ENCODE results near the gene STAT4.

The STAT4 gene

GRCh38 chr2:191048073-191048472 lies 102.7 kb downstream of the STAT4 start:
- no peak for DNase-seq (ENCODE audit: low read depth)
- TF ChIP-seq CTCF (IDR thresholded peaks at IDR 0.05; ENCODE audit: low read depth, low read length) (no peak), MAX (IDR thresholded peaks at IDR 0.05; ENCODE audit: low read depth, low read length) (no peak), POLR2A (IDR thresholded peaks at IDR 0.05; ENCODE audit: extremely low read depth, insufficient read length) (no peak), MYC (IDR thresholded peaks at IDR 0.05; ENCODE audit: low read depth, low read length) (no peak)
- H3K4me3 ChIP-seq (ENCODE audit: low read depth, low read length): no peak overlapping the region

GRCh38 chr2:191045141-191045540 lies 105.7 kb downstream of the STAT4 start:
- no peak overlapping the region for H3K4me3 ChIP-seq (ENCODE audit: low read depth, low read length)
- no peak for DNase-seq (ENCODE audit: low read depth)
- no peak for TF ChIP-seq MAX (IDR thresholded peaks at IDR 0.05; ENCODE audit: low read depth, low read length)
- no peak for TF ChIP-seq POLR2A (IDR thresholded peaks at IDR 0.05; ENCODE audit: extremely low read depth, insufficient read length)
- no peak for TF ChIP-seq CTCF (IDR thresholded peaks at IDR 0.05; ENCODE audit: low read depth, low read length)
- TF ChIP-seq MYC (IDR thresholded peaks at IDR 0.05; ENCODE audit: low read depth, low read length): no peak

GRCh38 chr2:191043438-191043837 lies 107.4 kb downstream of the STAT4 start:
- TF ChIP-seq MYC (IDR thresholded peaks at IDR 0.05; ENCODE audit: low read depth, low read length) (no peak), CTCF (IDR thresholded peaks at IDR 0.05; ENCODE audit: low read depth, low read length) (no peak)
- DNase-seq (ENCODE audit: low read depth): no peak

GRCh38 chr2:191041418-191042161 lies 109.2 kb downstream of the STAT4 start:
- TF ChIP-seq CTCF (IDR thresholded peaks at IDR 0.05; ENCODE audit: low read depth, low read length) (no peak), POLR2A (IDR thresholded peaks at IDR 0.05; ENCODE audit: extremely low read depth, insufficient read length) (no peak), MAX (IDR thresholded peaks at IDR 0.05; ENCODE audit: low read depth, low read length) (no peak), MYC (IDR thresholded peaks at IDR 0.05; ENCODE audit: low read depth, low read length) (no peak)
- H3K4me3 ChIP-seq (ENCODE audit: low read depth, low read length): no peak overlapping the region
- peak; percentile 48 for DNase-seq (ENCODE audit: low read depth)

More at GRCh38 chr2:191043438-191043837, 107.4 kb downstream of the STAT4 start:
- no peak overlapping the region for H3K4me3 ChIP-seq (ENCODE audit: low read depth, low read length)

GRCh38 chr2:191039616-191040015 lies 111.2 kb downstream of the STAT4 start:
- DNase-seq (ENCODE audit: low read depth): no peak
- TF ChIP-seq CTCF (IDR thresholded peaks at IDR 0.05; ENCODE audit: low read depth, low read length) (no peak), POLR2A (IDR thresholded peaks at IDR 0.05; ENCODE audit: extremely low read depth, insufficient read length) (no peak), MAX (IDR thresholded peaks at IDR 0.05; ENCODE audit: low read depth, low read length) (no peak), MYC (IDR thresholded peaks at IDR 0.05; ENCODE audit: low read depth, low read length) (no peak)
- no peak overlapping the region for H3K4me3 ChIP-seq (ENCODE audit: low read depth, low read length)

Data from NB4 (cell line).